Measurements from ENCODE around the gene CD151.

The CD151 gene

GRCh38 chr11:843818-844692 lies 11.3 kb downstream of the CD151 start:
- DNase-seq, result no peak

- no peak for DNase-seq
These were observed 12.2 kb downstream of the CD151 start for GRCh38 chr11:844693-845644.

GRCh38 chr11:845872-846495 lies 13.2 kb downstream of the CD151 start:
- no peak for DNase-seq

GRCh38 chr11:846496-847098 lies 13.8 kb downstream of the CD151 start:
- no peak for DNase-seq

GRCh38 chr11:847876-848275 lies 15.1 kb downstream of the CD151 start:
- no peak for DNase-seq

GRCh38 chr11:848380-848931 lies 15.7 kb downstream of the CD151 start:
- DNase-seq, result no peak

- DNase-seq, result no peak
These were observed 16.5 kb downstream of the CD151 start for GRCh38 chr11:849104-849824.

GRCh38 chr11:849951-850774 lies 17.4 kb downstream of the CD151 start:
- DNase-seq, result no peak

- DNase-seq, result no peak
These were observed 18.3 kb downstream of the CD151 start for GRCh38 chr11:850775-851763.

- DNase-seq, result no peak
These were observed 20.0 kb downstream of the CD151 start for GRCh38 chr11:852762-853161.

GRCh38 chr11:853682-854448 lies 21.1 kb downstream of the CD151 start:
- no peak for DNase-seq

- no peak for DNase-seq
These were observed 22.0 kb downstream of the CD151 start for GRCh38 chr11:854601-855329.

- no peak for DNase-seq
These were observed 22.6 kb downstream of the CD151 start for GRCh38 chr11:855330-855674.

- no peak for DNase-seq
These were observed 23.0 kb downstream of the CD151 start for GRCh38 chr11:855796-856195.

- no peak for DNase-seq
These were observed 23.6 kb downstream of the CD151 start for GRCh38 chr11:856397-856796.

- DNase-seq, result no peak
These were observed 25.5 kb downstream of the CD151 start for GRCh38 chr11:858053-858761.

GRCh38 chr11:858762-859339 lies 26.1 kb downstream of the CD151 start:
- DNase-seq, result no peak

Data from DMS79 (cell line).